CD4-positive, alpha-beta T cell treated with Interferon gamma for 1 hour (primary cell): ENCODE measurements around the gene ATXN1.

Source experiments
- DNase-seq: peaks from one replicate; pipeline ENCODE4 v3.0.0-alpha.2; 2020

ATXN1 gene

GRCh38 chr6:16339265-16339587 lies 422.0 kb downstream of the ATXN1 start:
- DNase-seq = no peak

GRCh38 chr6:16338577-16339264 lies 422.5 kb downstream of the ATXN1 start:
- DNase-seq = no peak

- DNase-seq = no peak
Measured at GRCh38 chr6:16337295-16337975, 423.8 kb downstream of the ATXN1 start.

GRCh38 chr6:16336911-16337294 lies 424.4 kb downstream of the ATXN1 start:
- DNase-seq = no peak

- no peak for DNase-seq
Measured at GRCh38 chr6:16336056-16336818, 425.0 kb downstream of the ATXN1 start.

GRCh38 chr6:16335176-16335575 lies 426.1 kb downstream of the ATXN1 start:
- DNase-seq = no peak

GRCh38 chr6:16334671-16335070 lies 426.6 kb downstream of the ATXN1 start:
- DNase-seq = no peak

- DNase-seq = no peak
Measured at GRCh38 chr6:16333580-16333979, 427.7 kb downstream of the ATXN1 start.

- DNase-seq = peak; percentile 79
Measured at GRCh38 chr6:16332175-16332542, 429.1 kb downstream of the ATXN1 start.

GRCh38 chr6:16331384-16332174 lies 429.7 kb downstream of the ATXN1 start:
- DNase-seq = peak; percentile 55

- DNase-seq = no peak
Measured at GRCh38 chr6:16329233-16329632, 432.0 kb downstream of the ATXN1 start.

- DNase-seq = no peak
Measured at GRCh38 chr6:16327777-16328325, 433.4 kb downstream of the ATXN1 start.

- no peak for DNase-seq
Measured at GRCh38 chr6:16326971-16327776, 434.1 kb downstream of the ATXN1 start.

- DNase-seq = no peak
Measured at GRCh38 chr6:16326531-16326930, 434.7 kb downstream of the ATXN1 start.

GRCh38 chr6:16324606-16325225 lies 436.5 kb downstream of the ATXN1 start:
- DNase-seq = no peak

- no peak for DNase-seq
Measured at GRCh38 chr6:16324184-16324583, 437.1 kb downstream of the ATXN1 start.

- peak; percentile 82 for DNase-seq
Measured at GRCh38 chr6:16322666-16323312, 438.5 kb downstream of the ATXN1 start.

- DNase-seq = no peak
Measured at GRCh38 chr6:16321826-16322225, 439.4 kb downstream of the ATXN1 start.

- DNase-seq = no peak
Measured at GRCh38 chr6:16321341-16321710, 439.9 kb downstream of the ATXN1 start.

GRCh38 chr6:16320533-16321340 lies 440.5 kb downstream of the ATXN1 start:
- DNase-seq = no peak
